T-helper 17 cell (primary cell): ENCODE data around the gene ASIC1. TPM values are rescaled to one million over a fixed set of nuclear protein-coding genes. Genes with fewer than 3 reads are reported as not detected.

Experiments used
- ATAC-seq: fragments of 150-1000 bp; cut with Tn5 transposase; 2 replicates; pipeline ENCODE4 v1.10.0; 2021; ENCODE audit warnings: mild to moderate bottlenecking, moderate library complexity
- DNase-seq, 3 donors: peaks; one replicate each; pipeline versions ENCODE4 v3.0.0 to v3.0.0-alpha.2; 2020 to 2021
- H3K9me3 ChIP-seq: one replicate; pipeline ENCODE4 v1.7.0; 2013; ENCODE audit warnings: low read length, mild to moderate bottlenecking; ENCODE audit not compliant: control insufficient read depth, poor library complexity, severe bottlenecking
- H3K27ac Mint-ChIP-seq: one replicate; pipeline ENCODE4 v1.8.0; 2022; ENCODE audit warnings: mild to moderate bottlenecking, moderate library complexity, mixed read lengths
- H3K27me3 Mint-ChIP-seq: one replicate; pipeline ENCODE4 v1.8.0; 2022; ENCODE audit warnings: mixed read lengths
- H3K36me3 Mint-ChIP-seq: one replicate; pipeline ENCODE4 v1.8.0; 2022; ENCODE audit warnings: low read depth, mixed read lengths
- H3K4me1 Mint-ChIP-seq: one replicate; pipeline ENCODE4 v1.8.0; 2022; ENCODE audit warnings: mild to moderate bottlenecking, mixed read lengths
- H3K4me3 Mint-ChIP-seq: one replicate; pipeline ENCODE4 v1.8.0; 2022; ENCODE audit warnings: mild to moderate bottlenecking, moderate library complexity, mixed read lengths
- total RNA-seq, 4 donors: library from RNA in 2 of 4; stranded (reverse) in 2 of 4; gene quantifications; one replicate each; pipeline ENCODE4 v1.2.3 and lab custom pipeline; 2022 to 2026

Gene ASIC1
- total RNA-seq, 2 donors from 2014 or later = 0.17 to 1.1 TPM

GRCh38 chr12:50087151-50087550, 29.8 kb downstream of the ASIC1 start:
- H3K4me1 Mint-ChIP-seq = peaks cover 24% of the 10 kb centered on the region
- no peak for DNase-seq
- H3K9me3 ChIP-seq = no peaks in the 10 kb centered on the region
- H3K4me3 Mint-ChIP-seq = no peak overlapping the region
- ATAC-seq = no peak
- H3K27ac Mint-ChIP-seq = no peak overlapping the region
- peaks cover 2% of the 10 kb centered on the region for H3K36me3 Mint-ChIP-seq
- H3K27me3 Mint-ChIP-seq = no peaks in the 10 kb centered on the region

- Mint-ChIP-seq H3K36me3 (peaks cover 2% of the 10 kb centered on the region), H3K4me3 (no peak overlapping the region), H3K27me3 (no peaks in the 10 kb centered on the region), H3K27ac (peak overlapping the region; percentile 72), H3K4me1 (peaks cover 24% of the 10 kb centered on the region)
- DNase-seq = no peak
- ATAC-seq = no peak
- H3K9me3 ChIP-seq = no peaks in the 10 kb centered on the region
These were observed 30.6 kb downstream of the ASIC1 start for GRCh38 chr12:50087995-50088394.

- Mint-ChIP-seq H3K27me3 (no peaks in the 10 kb centered on the region), H3K27ac (no peak overlapping the region), H3K4me3 (no peak overlapping the region), H3K36me3 (peaks cover 2% of the 10 kb centered on the region), H3K4me1 (peaks cover 21% of the 10 kb centered on the region)
- peak in 1 of 3 donors; percentile 41 for DNase-seq
- H3K9me3 ChIP-seq = no peaks in the 10 kb centered on the region
- peak; percentile 43 for ATAC-seq
These were observed 31.4 kb downstream of the ASIC1 start for GRCh38 chr12:50088577-50089335.

GRCh38 chr12:50089730-50090129, 32.3 kb downstream of the ASIC1 start:
- H3K4me3 Mint-ChIP-seq = no peak overlapping the region
- no peak overlapping the region for H3K27ac Mint-ChIP-seq
- H3K36me3 Mint-ChIP-seq = peaks cover 2% of the 10 kb centered on the region
- peaks cover 21% of the 10 kb centered on the region for H3K4me1 Mint-ChIP-seq
- no peaks in the 10 kb centered on the region for H3K9me3 ChIP-seq
- no peak for ATAC-seq
- no peak for DNase-seq
- no peaks in the 10 kb centered on the region for H3K27me3 Mint-ChIP-seq

GRCh38 chr12:50090391-50090790, 33.0 kb downstream of the ASIC1 start:
- Mint-ChIP-seq H3K27me3 (no peaks in the 10 kb centered on the region), H3K36me3 (no peaks in the 10 kb centered on the region), H3K27ac (no peak overlapping the region), H3K4me1 (peaks cover 19% of the 10 kb centered on the region), H3K4me3 (no peak overlapping the region)
- DNase-seq = no peak
- ATAC-seq = no peak
- H3K9me3 ChIP-seq = no peaks in the 10 kb centered on the region

GRCh38 chr12:50097952-50098351, 40.6 kb downstream of the ASIC1 start:
- H3K36me3 Mint-ChIP-seq = peaks cover 18% of the 10 kb centered on the region
- no peaks in the 10 kb centered on the region for H3K27me3 Mint-ChIP-seq
- ATAC-seq (no peak), DNase-seq (no peak)
- peaks cover 10% of the 10 kb centered on the region for H3K4me1 Mint-ChIP-seq
- H3K27ac Mint-ChIP-seq = peak overlapping the region; percentile 59
- H3K4me3 Mint-ChIP-seq = no peak overlapping the region
- H3K9me3 ChIP-seq = no peaks in the 10 kb centered on the region

- no peaks in the 10 kb centered on the region for H3K27me3 Mint-ChIP-seq
- H3K36me3 Mint-ChIP-seq = peaks cover 18% of the 10 kb centered on the region
- no peak for DNase-seq
- peak overlapping the region; percentile 12 for H3K4me3 Mint-ChIP-seq
- no peak overlapping the region for H3K27ac Mint-ChIP-seq
- peaks cover 11% of the 10 kb centered on the region for H3K4me1 Mint-ChIP-seq
- H3K9me3 ChIP-seq = no peaks in the 10 kb centered on the region
- no peak for ATAC-seq
These were observed 42.1 kb downstream of the ASIC1 start for GRCh38 chr12:50099302-50100008.

GRCh38 chr12:50100561-50100960, 43.2 kb downstream of the ASIC1 start:
- Mint-ChIP-seq H3K36me3 (peaks cover 16% of the 10 kb centered on the region), H3K27me3 (no peaks in the 10 kb centered on the region), H3K27ac (peak overlapping the region; percentile 66), H3K4me3 (no peak overlapping the region), H3K4me1 (peaks cover 11% of the 10 kb centered on the region)
- DNase-seq (no peak), ATAC-seq (no peak)
- H3K9me3 ChIP-seq = no peaks in the 10 kb centered on the region

- ATAC-seq (no peak), DNase-seq (no peak)
- no peaks in the 10 kb centered on the region for H3K9me3 ChIP-seq
- Mint-ChIP-seq H3K27ac (no peak overlapping the region), H3K27me3 (no peaks in the 10 kb centered on the region), H3K36me3 (peaks cover 7% of the 10 kb centered on the region), H3K4me3 (no peak overlapping the region), H3K4me1 (peaks cover 7% of the 10 kb centered on the region)
These were observed 44.3 kb downstream of the ASIC1 start for GRCh38 chr12:50101663-50102062.

GRCh38 chr12:50102131-50102531, 44.7 kb downstream of the ASIC1 start:
- H3K4me3 Mint-ChIP-seq = no peak overlapping the region
- no peaks in the 10 kb centered on the region for H3K27me3 Mint-ChIP-seq
- ATAC-seq = no peak
- H3K27ac Mint-ChIP-seq = no peak overlapping the region
- H3K36me3 Mint-ChIP-seq = peaks cover 7% of the 10 kb centered on the region
- H3K4me1 Mint-ChIP-seq = peaks cover 7% of the 10 kb centered on the region
- no peaks in the 10 kb centered on the region for H3K9me3 ChIP-seq
- DNase-seq = no peak

GRCh38 chr12:50102646-50103309, 45.4 kb downstream of the ASIC1 start:
- Mint-ChIP-seq H3K27ac (peak overlapping the region; percentile 72), H3K4me3 (no peak overlapping the region), H3K4me1 (peaks cover 7% of the 10 kb centered on the region), H3K27me3 (no peaks in the 10 kb centered on the region), H3K36me3 (peaks cover 7% of the 10 kb centered on the region)
- DNase-seq (no peak), ATAC-seq (no peak)
- H3K9me3 ChIP-seq = no peaks in the 10 kb centered on the region

GRCh38 chr12:50103351-50103750, 46.0 kb downstream of the ASIC1 start:
- DNase-seq (no peak), ATAC-seq (no peak)
- Mint-ChIP-seq H3K27me3 (no peaks in the 10 kb centered on the region), H3K36me3 (peaks cover 7% of the 10 kb centered on the region), H3K4me3 (no peak overlapping the region), H3K27ac (peak overlapping the region; percentile 72), H3K4me1 (peaks cover 7% of the 10 kb centered on the region)
- no peaks in the 10 kb centered on the region for H3K9me3 ChIP-seq

GRCh38 chr12:50103767-50104321, 46.4 kb downstream of the ASIC1 start, which contains the start of gene GPD1:
TSS of gene GPD1 (plus strand) at chr12:50104008. CDS start at chr12:50104051, 43 bp downstream.
- H3K4me1 Mint-ChIP-seq = peaks cover 7% of the 10 kb centered on the region
- no peak within 1 kb of the TSS for H3K4me3 Mint-ChIP-seq
- DNase-seq (no peak), ATAC-seq (peak; percentile 62)
- no peaks in the 10 kb centered on the region for H3K27me3 Mint-ChIP-seq
- peak within 1 kb of the TSS; percentile 72 for H3K27ac Mint-ChIP-seq
- no peaks in the 10 kb centered on the region for H3K9me3 ChIP-seq
- H3K36me3 Mint-ChIP-seq = peaks cover 7% of the 10 kb centered on the region
